Progenitor cell of endocrine pancreas (in vitro differentiated cells): ENCODE data around the gene MRPL39. TPM values are rescaled to one million over a fixed set of nuclear protein-coding genes. Genes with fewer than 3 reads are reported as not detected.

ENCODE experiments used
- DNase-seq: peaks from one replicate; pipeline ENCODE4 v3.0.0; 2021; ENCODE audit warnings: low spot score; ENCODE audit not compliant: unreplicated experiment
- H3K27ac Mint-ChIP-seq: 2 replicates; pipeline ENCODE4 v1.8.0; 2021; ENCODE audit warnings: mild to moderate bottlenecking, moderate library complexity, mixed read lengths
- H3K27me3 Mint-ChIP-seq: 2 replicates; pipeline ENCODE4 v1.8.0; 2021; ENCODE audit warnings: mixed read lengths
- H3K36me3 Mint-ChIP-seq: 2 replicates; pipeline ENCODE4 v1.8.0; 2022; ENCODE audit warnings: mixed read lengths; ENCODE audit not compliant: insufficient read depth
- H3K4me1 Mint-ChIP-seq: 2 replicates; pipeline ENCODE4 v1.8.0; 2021; ENCODE audit warnings: low read depth, mixed read lengths
- H3K4me3 Mint-ChIP-seq: 2 replicates; pipeline ENCODE4 v1.8.0; 2021; ENCODE audit warnings: low read depth, mild to moderate bottlenecking, moderate library complexity, mixed read lengths
- H3K9me3 Mint-ChIP-seq: 2 replicates; pipeline ENCODE4 v1.8.0; 2021; ENCODE audit warnings: low read depth, mixed read lengths
- total RNA-seq: library from RNA; stranded (reverse); gene quantifications from 2 replicates; pipeline ENCODE4 v1.2.1, GENCODE V29; 2021
- TF ChIP-seq, protein P1 (sequence below): fragments of 200-600 bp; sonication (generic); IDR thresholded peaks from one replicate; pipeline ENCODE4 v1.5.0; 2021; ENCODE audit warnings: antibody characterized with exemption, mild to moderate bottlenecking; ENCODE audit not compliant: unreplicated experiment

MRPL39 gene
- total RNA-seq, 1 donor from 2014 or later: 30.7 TPM

DNA sequence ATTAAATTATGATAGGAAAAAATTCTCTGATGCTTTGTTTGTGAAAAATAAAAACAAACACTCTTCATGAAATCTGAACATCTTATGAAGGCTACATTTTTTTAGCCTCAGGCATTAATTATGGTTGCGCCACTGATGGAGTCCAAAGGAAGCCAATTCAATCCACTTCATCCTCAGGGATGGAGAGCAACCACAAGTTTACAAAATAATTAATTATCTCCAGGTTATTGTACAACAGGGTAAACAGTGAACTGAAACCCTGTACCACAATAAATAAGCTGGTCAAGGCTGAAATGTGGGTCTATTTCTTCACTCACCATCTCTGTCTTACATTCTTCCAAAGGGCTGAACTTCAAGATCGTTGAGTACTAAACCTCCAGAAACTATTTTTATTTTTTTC lies 49.2 kb downstream of the MRPL39 start:
- TF ChIP-seq, protein P1, sequence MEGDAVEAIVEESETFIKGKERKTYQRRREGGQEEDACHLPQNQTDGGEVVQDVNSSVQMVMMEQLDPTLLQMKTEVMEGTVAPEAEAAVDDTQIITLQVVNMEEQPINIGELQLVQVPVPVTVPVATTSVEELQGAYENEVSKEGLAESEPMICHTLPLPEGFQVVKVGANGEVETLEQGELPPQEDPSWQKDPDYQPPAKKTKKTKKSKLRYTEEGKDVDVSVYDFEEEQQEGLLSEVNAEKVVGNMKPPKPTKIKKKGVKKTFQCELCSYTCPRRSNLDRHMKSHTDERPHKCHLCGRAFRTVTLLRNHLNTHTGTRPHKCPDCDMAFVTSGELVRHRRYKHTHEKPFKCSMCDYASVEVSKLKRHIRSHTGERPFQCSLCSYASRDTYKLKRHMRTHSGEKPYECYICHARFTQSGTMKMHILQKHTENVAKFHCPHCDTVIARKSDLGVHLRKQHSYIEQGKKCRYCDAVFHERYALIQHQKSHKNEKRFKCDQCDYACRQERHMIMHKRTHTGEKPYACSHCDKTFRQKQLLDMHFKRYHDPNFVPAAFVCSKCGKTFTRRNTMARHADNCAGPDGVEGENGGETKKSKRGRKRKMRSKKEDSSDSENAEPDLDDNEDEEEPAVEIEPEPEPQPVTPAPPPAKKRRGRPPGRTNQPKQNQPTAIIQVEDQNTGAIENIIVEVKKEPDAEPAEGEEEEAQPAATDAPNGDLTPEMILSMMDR: no peak
- H3K27me3 Mint-ChIP-seq: peaks cover 27% of the 10 kb centered on the region
- no peak for DNase-seq
- H3K4me3 Mint-ChIP-seq: no peak overlapping the region
- peaks cover 2% of the 10 kb centered on the region for H3K4me1 Mint-ChIP-seq
- no peaks in the 10 kb centered on the region for H3K9me3 Mint-ChIP-seq
- H3K36me3 Mint-ChIP-seq: peaks cover 1% of the 10 kb centered on the region
- no peak overlapping the region for H3K27ac Mint-ChIP-seq

DNA sequence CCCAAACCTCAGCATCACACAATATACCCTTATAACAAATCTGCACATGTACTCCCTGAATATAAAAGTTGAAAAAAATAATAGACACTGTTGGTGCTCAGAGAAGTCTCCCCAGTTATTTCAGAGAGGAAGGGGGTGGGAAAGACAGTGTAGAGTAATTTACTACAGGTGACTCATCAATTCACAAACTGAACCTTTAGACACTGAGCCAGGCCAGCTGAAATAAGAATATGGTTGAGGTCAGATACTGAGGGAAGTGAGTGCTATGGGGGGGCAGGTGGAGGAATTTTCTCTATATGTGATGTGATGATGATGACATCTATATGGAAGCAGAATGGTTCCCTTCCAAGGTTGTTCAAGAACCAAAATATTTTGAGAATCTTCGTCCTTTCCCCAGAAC lies 50.1 kb downstream of the MRPL39 start:
- H3K36me3 Mint-ChIP-seq: peaks cover 1% of the 10 kb centered on the region
- peaks cover 18% of the 10 kb centered on the region for H3K27me3 Mint-ChIP-seq
- no peak overlapping the region for H3K27ac Mint-ChIP-seq
- no peak for DNase-seq
- H3K9me3 Mint-ChIP-seq: no peaks in the 10 kb centered on the region
- H3K4me3 Mint-ChIP-seq: no peak overlapping the region
- TF ChIP-seq, protein P1: no peak
- H3K4me1 Mint-ChIP-seq: peaks cover 2% of the 10 kb centered on the region

DNA sequence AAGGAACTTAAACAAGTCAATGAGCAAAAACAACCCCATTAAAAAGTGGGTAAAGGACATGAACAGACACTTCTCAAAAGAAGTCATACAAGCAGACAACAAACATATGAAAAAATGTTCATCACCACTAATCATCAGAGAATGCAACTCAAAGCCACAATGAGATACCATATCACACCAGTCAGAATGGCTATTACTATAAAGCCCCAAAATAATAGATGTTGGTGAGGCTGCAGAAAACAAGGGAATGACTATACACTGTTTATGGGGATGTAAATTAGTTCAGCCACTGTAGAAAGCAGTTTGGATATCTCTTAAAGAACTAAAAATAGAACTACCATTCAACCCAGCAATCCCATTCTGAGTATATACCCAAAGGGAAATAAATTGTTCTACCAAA lies 51.2 kb downstream of the MRPL39 start:
- no peaks in the 10 kb centered on the region for H3K9me3 Mint-ChIP-seq

DNA sequence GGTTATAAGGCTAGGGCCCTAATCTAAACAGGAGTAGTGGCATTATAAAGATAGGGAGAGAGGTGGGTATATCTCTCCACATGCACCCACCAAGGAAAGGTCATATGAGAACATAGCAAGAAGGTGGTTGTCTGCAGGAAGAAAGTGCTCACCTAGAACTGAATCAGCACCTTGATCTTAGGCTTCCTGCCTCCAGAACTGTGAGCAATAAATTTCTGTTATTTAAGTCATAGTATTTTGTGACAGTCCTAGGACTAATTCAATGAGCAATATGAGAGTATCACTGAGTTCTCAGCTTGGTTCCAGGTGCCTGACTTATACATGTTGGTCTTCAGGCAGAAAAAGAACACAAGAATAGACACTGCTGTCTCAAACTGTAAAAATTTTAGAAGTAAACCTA lies 51.8 kb downstream of the MRPL39 start:
- H3K9me3 Mint-ChIP-seq: no peaks in the 10 kb centered on the region
- H3K4me1 Mint-ChIP-seq: no peaks in the 10 kb centered on the region
- H3K27ac Mint-ChIP-seq: no peak overlapping the region
- H3K4me3 Mint-ChIP-seq: no peak overlapping the region
- no peak for DNase-seq
- peaks cover 7% of the 10 kb centered on the region for H3K27me3 Mint-ChIP-seq
- no peaks in the 10 kb centered on the region for H3K36me3 Mint-ChIP-seq
- TF ChIP-seq, protein P1: no peak

More for the DNA sequence above, 51.2 kb downstream of the MRPL39 start:
- H3K27ac Mint-ChIP-seq: no peak overlapping the region
- H3K4me1 Mint-ChIP-seq: no peaks in the 10 kb centered on the region
- TF ChIP-seq, protein P1: no peak
- peaks cover under 1% of the 10 kb centered on the region for H3K36me3 Mint-ChIP-seq
- DNase-seq: no peak
- peaks cover 11% of the 10 kb centered on the region for H3K27me3 Mint-ChIP-seq
- H3K4me3 Mint-ChIP-seq: no peak overlapping the region

DNA sequence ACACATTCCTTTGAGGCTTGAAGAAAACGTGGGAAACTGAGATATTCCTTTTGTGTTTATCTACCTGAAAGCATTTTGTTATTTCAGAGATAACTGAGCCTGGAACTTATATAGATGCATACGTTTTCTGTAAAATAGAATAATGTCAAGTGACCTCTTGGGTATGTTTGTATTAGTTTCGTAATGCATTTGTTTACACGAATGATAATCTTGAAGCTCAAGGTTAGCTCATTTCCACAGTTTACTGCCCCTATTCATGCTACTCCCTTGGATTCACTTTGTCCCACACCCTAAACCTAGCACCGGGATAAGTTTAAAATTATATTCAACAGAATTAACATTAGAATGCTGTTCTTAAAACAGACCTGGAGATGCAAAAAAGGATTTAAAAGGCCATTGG lies 54.4 kb downstream of the MRPL39 start:
- no peak overlapping the region for H3K27ac Mint-ChIP-seq
- H3K9me3 Mint-ChIP-seq: no peaks in the 10 kb centered on the region
- no peak for DNase-seq
- TF ChIP-seq, protein P1: no peak
- H3K4me3 Mint-ChIP-seq: no peak overlapping the region
- no peaks in the 10 kb centered on the region for H3K27me3 Mint-ChIP-seq
- H3K36me3 Mint-ChIP-seq: no peaks in the 10 kb centered on the region
- no peaks in the 10 kb centered on the region for H3K4me1 Mint-ChIP-seq
